GM19240 (cell line): ENCODE results near the gene SLC9A2.

Experiments used
- DNase-seq: peaks from one replicate; pipeline ENCODE4 v3.0.0; 2011; ENCODE audit warnings: low spot score; ENCODE audit not compliant: insufficient read length

The SLC9A2 gene

DNA sequence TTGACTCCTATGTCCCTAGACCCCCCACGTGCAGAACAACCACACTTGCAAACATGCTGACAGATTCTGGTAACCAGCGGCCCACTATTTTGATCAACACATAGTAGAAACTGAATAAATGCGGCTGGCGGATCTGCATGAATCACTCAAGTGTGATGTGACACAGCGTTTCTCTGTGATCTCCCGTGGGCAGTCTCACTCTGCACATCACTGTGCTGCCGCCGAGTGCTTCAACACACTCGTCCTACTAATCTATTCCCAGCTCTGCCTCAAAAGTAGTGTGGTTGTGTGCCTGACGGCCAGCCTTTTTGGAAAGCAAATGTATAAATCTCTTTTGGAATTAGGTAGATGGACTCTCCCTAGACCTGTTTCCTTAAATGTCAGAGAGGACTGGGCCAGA lies 105.2 kb downstream of the SLC9A2 start:
- DNase-seq: no peak

DNA sequence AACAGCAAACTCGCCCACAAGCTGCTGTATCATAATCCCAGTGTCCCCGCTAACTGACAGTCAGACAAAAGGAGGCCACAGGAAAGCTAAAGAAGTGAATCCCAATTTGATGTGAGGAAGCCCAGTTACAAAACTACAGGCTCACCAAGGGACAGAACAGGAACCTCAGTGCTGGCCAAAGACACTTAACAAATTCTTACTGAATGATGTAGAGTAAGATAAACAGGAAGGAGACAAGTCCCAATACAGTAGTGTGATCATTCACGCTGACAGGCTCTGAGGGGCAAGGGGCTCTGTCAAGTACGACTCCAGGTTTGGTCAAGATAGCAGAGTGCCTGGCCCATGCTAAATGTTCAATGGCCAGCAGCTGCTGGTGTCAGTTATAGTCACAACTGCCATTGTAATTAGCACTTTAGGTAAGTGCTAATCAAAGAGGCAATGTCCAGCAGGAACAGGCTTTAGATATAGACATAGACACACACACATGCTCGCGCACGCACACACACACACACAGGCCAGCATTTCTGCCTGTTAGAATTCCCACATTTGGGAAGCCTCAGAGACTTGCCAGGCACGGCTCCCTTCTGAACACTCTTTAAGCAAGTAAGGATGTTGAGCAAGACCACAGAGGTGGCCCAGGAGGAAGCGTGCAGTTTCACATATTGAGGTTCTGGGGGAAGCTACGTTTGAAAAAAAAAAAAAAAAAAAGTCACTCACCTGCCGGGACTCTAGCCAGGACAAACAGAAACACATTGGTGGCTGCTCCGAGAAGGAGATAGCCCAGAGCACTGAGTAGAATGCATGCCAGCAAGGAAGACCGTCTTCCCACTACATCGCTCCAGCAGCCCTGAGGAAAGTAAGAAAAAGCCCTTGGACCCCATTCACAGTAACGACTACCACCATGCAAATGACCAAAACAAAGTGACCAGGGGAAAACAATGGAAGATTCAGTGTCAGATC lies 107.1 kb downstream of the SLC9A2 start:
- no peak for DNase-seq

DNA sequence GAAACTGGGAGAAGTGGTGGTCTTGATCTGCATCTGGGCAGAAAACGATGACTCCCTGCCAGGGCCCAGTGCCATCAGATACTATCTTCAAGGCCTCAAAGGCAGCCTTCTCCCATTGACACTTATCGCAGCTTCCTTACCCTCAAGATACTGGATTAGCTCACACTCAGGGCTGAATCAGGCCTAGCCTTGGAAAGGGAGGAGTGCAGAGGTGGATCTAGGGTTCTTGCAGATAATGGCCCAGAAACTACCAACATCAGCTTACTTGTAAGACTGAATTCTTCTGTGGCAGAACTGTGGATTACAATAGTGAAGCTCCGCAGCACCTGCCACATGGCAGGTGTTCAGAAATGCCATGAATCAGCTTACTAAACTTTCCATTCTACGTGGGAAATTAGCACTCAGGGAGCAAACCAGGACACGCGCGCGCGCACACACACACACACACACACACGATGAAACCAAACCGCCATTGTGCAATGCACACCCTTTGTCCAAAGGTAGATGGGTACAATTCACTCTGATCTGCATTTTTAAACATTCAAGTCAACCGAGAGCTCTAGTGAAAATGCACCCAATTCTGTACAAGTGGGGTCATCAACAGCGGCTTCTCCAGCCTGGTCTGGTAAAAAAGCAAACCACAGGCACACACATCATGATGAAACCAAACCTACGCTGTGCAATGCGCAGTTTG lies 116.2 kb downstream of the SLC9A2 start:
- no peak for DNase-seq

DNA sequence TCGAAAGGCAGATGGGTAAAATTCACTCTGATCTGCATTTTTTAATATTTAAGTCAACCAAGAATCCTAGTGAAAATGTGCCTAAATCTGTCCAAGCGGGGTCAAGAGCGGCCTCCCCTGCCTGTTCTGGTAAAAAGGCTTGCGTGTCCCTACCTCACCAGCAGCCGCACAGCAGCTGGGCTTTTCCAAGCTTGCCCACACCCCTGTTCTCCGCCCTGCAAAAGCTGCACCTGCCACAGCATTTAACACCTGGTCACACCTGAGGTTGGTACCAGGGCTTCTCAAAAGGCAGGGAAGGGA lies 116.7 kb downstream of the SLC9A2 start:
- no peak for DNase-seq

DNA sequence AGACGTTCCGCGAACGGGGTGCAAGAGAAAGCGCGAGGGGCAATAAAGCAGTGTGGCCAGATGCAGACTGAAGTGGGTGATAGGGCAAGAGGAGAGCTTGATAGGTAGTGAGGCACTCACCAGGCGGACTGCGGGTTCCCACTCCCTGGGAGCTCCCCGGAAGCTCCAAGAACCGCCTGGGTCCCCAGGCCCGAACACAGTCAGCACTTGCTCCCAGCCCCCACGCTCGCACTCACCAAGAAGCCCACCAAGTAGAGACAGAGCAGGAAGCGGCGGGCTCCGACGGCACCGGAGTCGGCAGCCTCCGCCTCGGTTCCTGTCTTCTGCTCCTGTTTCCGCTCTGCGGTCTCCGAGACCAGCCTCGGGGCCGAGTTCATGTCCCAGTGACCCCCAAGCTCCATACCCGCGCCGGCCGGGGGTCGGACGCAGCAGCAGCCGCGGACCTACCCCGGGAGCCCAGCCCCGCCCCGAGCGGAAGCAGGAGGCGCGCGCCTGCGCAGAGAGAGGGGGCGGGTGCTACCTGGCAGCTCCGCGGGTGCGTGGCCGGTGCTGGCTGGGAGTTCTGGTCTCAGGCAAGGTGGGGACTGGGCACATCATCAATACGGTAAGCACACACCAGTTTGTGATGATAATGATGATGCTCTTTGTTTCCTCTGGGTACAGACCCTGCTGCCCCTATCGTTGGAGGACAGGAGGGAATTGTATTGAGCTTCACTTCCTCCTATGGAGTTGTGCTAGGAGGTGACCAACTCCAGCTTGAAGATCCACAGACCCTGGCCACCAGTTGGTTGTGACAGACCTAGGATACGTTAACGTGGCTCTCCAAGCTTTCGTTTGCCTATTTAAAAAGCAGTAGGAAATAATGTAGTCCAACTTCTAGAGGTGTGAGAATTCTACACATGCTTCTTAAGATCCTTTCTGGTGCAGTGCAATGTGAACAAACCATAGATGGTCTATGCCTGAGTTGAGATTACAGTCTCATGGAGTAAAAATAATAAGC lies 117.4 kb downstream of the SLC9A2 start:
- peak; percentile 58 for DNase-seq

DNA sequence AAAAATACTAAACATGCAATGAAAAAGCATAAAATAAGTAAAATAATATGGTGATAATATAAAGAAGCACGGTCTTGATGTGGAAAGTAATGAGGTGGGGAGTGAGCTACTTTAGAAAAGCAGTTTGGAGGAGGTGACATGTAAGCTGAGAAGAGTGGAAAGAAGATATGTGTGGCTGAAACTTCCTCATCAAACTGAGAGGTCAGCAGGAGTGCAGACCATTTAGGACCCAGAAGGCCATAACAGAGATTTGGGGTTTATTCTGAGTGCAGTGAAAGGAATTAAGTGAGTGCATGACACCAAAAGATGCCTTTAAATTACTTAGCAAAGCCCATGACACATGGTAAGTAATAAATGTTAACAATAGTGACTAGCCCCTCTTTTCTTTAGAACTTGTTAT lies 118.1 kb downstream of the SLC9A2 start:
- DNase-seq: no peak

DNA sequence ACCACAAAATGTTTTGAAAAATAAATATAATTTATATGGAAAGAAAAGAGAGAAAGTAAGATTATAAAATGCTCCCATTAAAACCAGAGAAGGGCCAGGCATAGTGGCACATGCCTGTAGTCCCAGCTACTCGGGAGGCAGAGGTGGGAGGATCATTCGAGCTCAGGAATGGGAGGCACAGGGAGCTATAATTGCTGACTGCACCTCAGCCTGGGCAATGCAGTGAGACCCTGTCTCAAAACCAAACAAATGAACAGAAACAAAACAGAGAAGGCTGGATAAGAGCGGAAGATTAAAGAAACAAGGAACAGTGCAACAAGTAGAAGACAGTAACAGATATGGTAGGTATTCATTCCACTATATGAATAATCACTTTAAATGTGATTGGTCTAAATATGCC lies 123.9 kb downstream of the SLC9A2 start:
- DNase-seq: no peak

DNA sequence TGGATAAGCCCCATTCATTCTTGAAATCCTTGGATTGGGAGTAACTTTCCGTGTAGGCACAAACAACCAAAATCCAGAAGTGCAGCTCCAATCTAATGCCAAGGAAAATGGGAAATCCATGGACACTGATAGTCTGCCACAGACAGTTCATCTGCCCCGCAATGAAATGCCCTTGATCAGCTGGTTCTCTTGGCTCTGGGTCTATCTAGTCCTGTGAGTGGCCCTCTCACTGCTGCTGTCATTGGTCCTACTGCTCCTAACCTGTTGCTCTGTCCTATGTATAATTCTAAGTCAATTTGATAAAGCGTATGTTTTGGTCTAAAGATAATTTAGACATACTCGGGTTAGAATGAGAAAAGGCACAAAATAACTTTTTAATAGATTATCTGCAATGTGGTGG lies 128.8 kb downstream of the SLC9A2 start:
- no peak for DNase-seq

DNA sequence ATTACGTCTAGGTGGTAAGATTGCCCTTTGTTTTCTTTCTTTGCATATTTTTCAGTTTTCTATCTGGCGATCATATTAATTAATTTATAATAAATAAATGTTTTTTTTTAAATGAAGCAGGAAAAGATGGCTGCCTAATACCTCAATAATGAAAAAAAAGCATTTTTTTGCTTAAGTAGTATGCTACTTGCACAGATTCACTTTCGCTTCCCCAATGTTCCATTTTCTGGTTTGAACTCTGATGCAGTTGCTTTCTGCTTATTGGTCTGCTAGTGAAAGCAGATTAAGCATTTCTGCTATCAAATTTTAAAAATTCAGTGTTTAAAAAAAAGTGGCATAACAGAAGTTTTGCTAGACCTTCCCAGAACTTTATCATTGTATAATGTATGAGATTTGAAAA lies 130.6 kb downstream of the SLC9A2 start:
- DNase-seq: no peak

DNA sequence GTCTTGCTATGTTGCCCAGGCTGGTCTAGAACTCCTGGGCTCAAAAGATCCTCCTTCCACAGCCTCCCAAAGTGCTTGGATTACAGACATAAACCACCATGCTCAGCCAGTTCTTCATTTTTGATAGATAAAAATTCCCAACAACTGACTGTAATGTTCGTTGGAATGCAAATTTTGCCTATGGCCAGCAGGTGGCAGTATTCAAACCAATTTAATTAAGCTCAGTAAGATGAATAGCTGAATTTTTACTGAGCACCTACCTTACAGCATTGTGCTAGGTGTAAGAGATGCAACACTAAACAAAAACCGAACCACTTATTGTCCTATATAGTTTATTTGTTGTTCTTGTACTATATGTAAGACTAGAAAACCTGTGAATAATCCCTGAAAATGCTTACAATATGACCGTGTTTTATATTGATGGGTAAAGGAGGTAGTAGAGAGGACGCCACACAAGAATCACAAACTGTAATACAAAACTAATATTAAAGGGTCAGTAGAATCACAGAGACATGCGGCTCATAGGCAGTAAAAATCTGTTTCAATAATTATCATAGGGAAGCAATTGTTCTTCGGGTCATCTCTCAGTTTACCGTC lies 134.3 kb downstream of the SLC9A2 start:
- DNase-seq: no peak

DNA sequence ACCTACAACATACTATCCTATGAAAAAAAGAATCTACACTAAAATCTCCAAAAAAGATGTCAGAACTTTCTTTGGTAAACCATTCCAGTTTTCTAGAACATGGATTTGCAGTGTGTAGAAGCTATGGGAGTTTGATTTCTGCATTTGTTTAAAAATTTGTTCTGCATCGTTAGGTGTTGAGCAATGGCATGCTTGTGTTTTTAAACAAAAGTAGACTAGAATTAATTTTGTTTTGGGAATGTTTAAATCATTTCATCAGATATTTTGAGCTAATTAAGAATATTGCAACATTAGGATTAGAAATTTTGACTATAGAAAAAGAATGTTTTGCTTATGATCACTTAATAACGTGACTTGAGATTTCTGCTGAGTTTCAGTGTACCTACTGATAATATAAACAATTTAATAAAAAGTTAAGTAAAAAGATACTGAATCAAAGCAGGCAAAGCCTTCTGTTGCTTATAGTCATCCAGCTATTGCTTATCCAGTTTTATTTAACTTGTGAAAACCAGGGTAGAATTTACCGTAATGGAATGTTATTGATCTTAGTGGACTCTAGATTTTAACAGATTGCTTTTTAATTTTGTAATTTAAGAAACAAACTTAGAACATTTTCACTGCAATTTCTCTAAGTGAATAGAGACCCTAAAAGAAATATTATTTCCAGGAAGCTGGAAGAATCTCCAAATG lies 135.2 kb downstream of the SLC9A2 start:
- DNase-seq: no peak

DNA sequence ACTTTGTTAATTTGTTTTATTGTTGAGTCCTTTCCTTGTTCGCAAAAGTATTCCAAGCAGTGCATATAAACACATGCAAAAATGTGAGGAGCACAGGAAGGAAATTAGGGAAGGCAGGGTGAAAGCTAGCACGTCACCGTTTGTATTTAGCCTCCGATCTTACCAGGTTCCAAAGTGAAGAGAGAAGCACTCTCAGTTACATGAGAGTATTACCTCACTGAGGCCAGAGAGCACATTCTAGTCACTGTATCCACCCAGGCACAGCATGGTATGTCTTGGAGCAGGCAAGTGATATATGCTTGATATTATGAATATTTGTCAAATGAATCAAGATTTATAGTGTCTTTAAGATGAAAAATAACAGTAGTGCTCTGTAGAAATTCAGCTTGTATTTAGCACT lies 135.9 kb downstream of the SLC9A2 start:
- DNase-seq: no peak

DNA sequence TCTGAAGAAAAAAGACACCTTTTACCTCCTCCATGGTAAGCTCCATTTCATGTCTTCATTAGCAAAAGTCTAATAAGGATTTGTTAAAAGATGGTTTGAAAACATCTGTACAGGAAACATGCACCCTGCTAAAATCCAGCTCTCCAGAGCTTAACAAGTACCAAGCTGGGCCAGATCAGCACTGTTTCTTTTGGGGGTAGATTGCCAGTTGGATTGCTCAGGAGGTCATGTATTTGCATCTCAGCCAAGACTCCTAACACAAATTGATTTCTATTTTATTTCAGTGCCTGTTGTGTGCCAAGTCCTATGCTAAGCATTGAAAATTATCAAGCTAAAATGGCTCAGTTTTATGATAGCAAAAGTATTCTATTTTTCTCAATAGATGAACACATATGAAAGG lies 139.1 kb downstream of the SLC9A2 start:
- no peak for DNase-seq
